HEK293T (cell line): ENCODE measurements around the gene ASPSCR1.
A peak's percentile ranks its signal among the peaks of the same experiment; 100 is the strongest.
"Not testable (repeated sequence)": the region's sequence is repeated elsewhere in the genome, so short reads cannot be mapped to it uniquely, and the experiment has no call there.

ENCODE experiments used
- CTCF ChIA-PET: fragments of 350-600 bp; formaldehyde crosslinking; extraction: SDS; loops from one replicate; lab custom pipeline; 2021; ENCODE audit warnings: antibody characterized with exemption, inconsistent platforms; lab: Yijun Ruan, JAX
- POLR2A ChIA-PET: fragments of 350-600 bp; formaldehyde crosslinking; extraction: SDS; loops from one replicate; lab custom pipeline; 2020; ENCODE audit warnings: antibody characterized with exemption, inconsistent platforms; lab: Yijun Ruan, JAX
- DNase-seq: peaks from one replicate; pipeline ENCODE4 v3.0.0; 2012; ENCODE audit warnings: mixed read lengths; ENCODE audit errors: extremely low spot score
- ARNT ChIP-seq: fragments of 450-650 bp; IDR thresholded peaks from 2 replicates; pipeline ENCODE4 v1.6.1; 2017; ENCODE audit warnings: mild to moderate bottlenecking
- BHLHE40 ChIP-seq: fragments of 450-650 bp; IDR thresholded peaks from 2 replicates; pipeline ENCODE4 v1.6.1; 2016; ENCODE audit warnings: mild to moderate bottlenecking, moderate library complexity, borderline replicate concordance
- CTBP1 ChIP-seq: fragments of 450-650 bp; IDR thresholded peaks from 2 replicates; pipeline ENCODE4 v1.6.1; 2016; ENCODE audit warnings: borderline replicate concordance
- ELF4 ChIP-seq: fragments of 450-650 bp; IDR thresholded peaks from 2 replicates; pipeline ENCODE4 v1.6.1; 2017; ENCODE audit warnings: antibody characterized with exemption
- FOXA1 ChIP-seq: fragments of 450-650 bp; IDR thresholded peaks from 2 replicates; pipeline ENCODE4 v1.6.1; 2016; ENCODE audit warnings: mild to moderate bottlenecking
- FOXK2 ChIP-seq: fragments of 450-650 bp; IDR thresholded peaks from 2 replicates; pipeline ENCODE4 v1.6.1; 2016; ENCODE audit warnings: mild to moderate bottlenecking
- FOXM1 ChIP-seq: fragments of 450-650 bp; IDR thresholded peaks from 2 replicates; pipeline ENCODE4 v1.6.1; 2017; ENCODE audit warnings: mild to moderate bottlenecking, borderline replicate concordance
- HDGF ChIP-seq: fragments of 450-650 bp; IDR thresholded peaks from 2 replicates; pipeline ENCODE4 v1.6.1; 2017; ENCODE audit warnings: antibody characterized with exemption, borderline replicate concordance
- L3MBTL2 ChIP-seq: fragments of 450-650 bp; conservative IDR thresholded peaks from 2 replicates; pipeline ENCODE4 v1.6.1; 2016; ENCODE audit warnings: mild to moderate bottlenecking
- LEF1 ChIP-seq: fragments of 450-650 bp; IDR thresholded peaks from 2 replicates; pipeline ENCODE4 v1.6.1; 2017; ENCODE audit warnings: mild to moderate bottlenecking, borderline replicate concordance
- NFRKB ChIP-seq: fragments of 450-650 bp; IDR thresholded peaks from 2 replicates; pipeline ENCODE4 v1.6.1; 2016; ENCODE audit warnings: mild to moderate bottlenecking, moderate library complexity
- SP1 ChIP-seq: fragments of 450-650 bp; IDR thresholded peaks from 2 replicates; pipeline ENCODE4 v1.6.1; 2017
- SUZ12 ChIP-seq: fragments of 450-650 bp; IDR thresholded peaks from 2 replicates; pipeline ENCODE4 v1.6.1; 2016; ENCODE audit warnings: mild to moderate bottlenecking
- TARDBP ChIP-seq: fragments of 450-650 bp; IDR thresholded peaks from 2 replicates; pipeline ENCODE4 v1.6.1; 2016
- ZNF384 ChIP-seq: fragments of 450-650 bp; IDR thresholded peaks from 2 replicates; pipeline ENCODE4 v1.6.1; 2016
- TF ChIP-seq, protein P1 (sequence below): fragments of 450-650 bp; IDR thresholded peaks from 2 replicates; pipeline ENCODE4 v1.6.1; 2016

Gene ASPSCR1

DNA sequence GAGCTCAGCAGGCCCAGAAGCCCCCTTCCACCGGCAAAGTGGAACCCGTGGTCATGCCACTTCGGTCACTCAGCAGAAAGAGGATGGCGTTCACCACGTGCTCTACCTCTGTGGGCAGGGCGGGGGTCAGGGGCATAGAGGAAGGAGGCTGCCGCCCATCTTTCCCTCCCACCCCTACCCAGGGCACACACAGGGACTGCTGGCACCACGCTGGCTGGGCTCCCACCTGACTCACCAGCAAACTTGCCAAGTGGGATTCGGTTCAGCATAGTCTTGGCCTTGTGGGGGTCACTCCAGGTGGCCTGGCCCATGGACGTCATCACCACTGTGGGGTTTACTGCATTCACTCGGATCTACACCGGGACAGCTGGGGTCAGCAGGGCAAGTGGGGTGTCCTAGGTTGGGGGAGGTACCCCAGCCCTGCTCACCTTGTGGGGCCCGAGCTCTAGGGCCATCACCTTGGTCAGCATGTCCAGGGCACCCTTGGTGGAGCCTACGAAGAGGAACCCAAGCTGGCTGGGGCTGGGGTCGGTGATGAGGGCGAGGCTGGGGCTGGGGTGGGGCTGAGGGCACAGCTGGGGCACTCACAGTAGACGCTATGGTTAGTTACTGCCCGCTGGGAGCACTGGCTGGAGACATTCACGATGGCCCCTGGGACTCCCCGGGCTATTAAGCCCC is 58.7 kb downstream of the ASPSCR1 start:
- ChIA-PET POLR2A (interaction anchor here (0.7 to 2.1 kb wide), 9 partner anchors 13 to 67 kb away, joined by 3 to 9 read pairs (median 4); partner anchors contain the start of genes CENPX, FASN, GPS1 and LRRC45), CTCF (no interaction called here)
- TF ChIP-seq L3MBTL2 (no peak), BHLHE40 (no peak), ZNF384 (no peak), TARDBP (no peak), ARNT (no peak), FOXA1 (no peak), SUZ12 (no peak), LEF1 (no peak), HDGF (no peak), FOXK2 (no peak), SP1 (no peak), FOXM1 (no peak), CTBP1 (no peak), NFRKB (no peak), ELF4 (no peak)
- TF ChIP-seq, protein P1, sequence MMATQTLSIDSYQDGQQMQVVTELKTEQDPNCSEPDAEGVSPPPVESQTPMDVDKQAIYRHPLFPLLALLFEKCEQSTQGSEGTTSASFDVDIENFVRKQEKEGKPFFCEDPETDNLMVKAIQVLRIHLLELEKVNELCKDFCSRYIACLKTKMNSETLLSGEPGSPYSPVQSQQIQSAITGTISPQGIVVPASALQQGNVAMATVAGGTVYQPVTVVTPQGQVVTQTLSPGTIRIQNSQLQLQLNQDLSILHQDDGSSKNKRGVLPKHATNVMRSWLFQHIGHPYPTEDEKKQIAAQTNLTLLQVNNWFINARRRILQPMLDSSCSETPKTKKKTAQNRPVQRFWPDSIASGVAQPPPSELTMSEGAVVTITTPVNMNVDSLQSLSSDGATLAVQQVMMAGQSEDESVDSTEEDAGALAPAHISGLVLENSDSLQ, result no peak
- DNase-seq, result no peak

DNA sequence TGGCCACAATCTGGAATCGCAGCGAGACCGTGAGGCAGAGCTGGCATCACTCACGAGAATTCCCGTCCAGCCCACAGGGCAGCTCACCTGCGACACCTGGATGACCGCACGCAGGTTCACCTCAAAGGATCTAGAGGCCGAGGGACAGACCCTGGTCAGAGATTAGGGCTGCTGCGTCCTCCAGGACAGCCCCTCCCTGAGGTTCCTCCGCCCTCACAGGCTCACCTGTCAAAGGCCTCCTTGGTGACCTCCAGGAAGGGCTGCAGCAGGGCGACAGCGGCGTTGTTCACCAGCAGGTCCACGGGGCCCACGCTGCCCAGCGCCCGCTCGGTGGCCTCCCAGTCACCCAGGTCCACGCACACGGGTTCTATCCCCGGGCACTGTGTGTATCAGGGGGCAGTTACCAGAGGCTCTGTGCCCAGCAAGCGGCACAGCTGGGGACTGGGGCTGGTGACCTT is 59.2 kb downstream of the ASPSCR1 start:
- ChIA-PET CTCF (interaction anchor here (1.3 kb wide), 1 partner anchor 12 kb away, joined by 3 read pairs; no protein-coding TSS in a partner anchor), POLR2A (interaction anchor here (0.9 to 1.8 kb wide), 4 partner anchors 13 to 62 kb away, joined by 3 to 12 read pairs (median 7); partner anchors contain the start of genes CENPX, FASN and LRRC45)
- TF ChIP-seq LEF1 (no peak), NFRKB (no peak), SP1 (no peak), FOXK2 (no peak), ELF4 (no peak), HDGF (no peak), FOXA1 (no peak), ARNT (no peak), BHLHE40 (no peak), FOXM1 (no peak), SUZ12 (no peak), ZNF384 (no peak)
- TF ChIP-seq, protein P1, result no peak
- no peak for DNase-seq

DNA sequence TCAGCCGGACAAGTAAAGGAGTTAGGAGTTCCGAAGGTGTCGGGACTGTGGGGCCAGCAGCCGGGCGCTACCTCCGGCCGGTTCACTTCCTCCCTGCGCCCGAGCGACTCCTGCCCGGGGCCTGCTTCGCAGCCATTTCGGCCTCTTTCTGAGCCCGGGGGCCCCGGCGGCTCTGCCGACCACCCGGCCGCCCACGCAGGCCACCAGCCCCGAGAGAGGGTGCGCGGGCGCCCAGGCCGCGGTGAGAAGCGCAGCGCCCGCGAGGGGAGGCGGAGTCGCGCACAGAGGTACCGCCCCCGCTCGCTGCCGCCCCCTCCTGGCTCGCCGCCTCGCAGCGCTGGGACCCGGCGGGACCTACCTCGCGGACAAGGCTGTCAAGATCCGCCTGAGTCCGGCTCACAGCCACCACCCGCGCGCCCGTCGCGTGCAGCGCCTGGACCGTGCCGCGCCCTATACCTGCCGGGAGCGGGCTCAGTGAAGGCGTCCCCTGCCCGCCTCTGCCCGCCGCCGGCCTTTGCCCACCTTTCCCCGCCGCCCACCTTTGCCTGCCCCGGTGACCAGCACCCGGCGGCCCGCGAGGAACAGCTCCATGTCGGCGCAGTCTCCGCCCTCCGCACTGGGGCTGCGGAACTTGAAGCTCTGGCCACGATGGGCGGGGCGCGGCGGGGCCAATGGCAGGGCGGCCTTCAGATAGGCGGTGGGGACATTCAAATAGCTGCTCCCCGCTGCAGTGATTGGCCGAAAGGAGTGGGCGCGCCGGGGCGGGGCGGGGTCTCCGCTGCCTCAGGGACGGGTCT is 59.9 kb downstream of the ASPSCR1 start, which contains the start of gene DCXR:
DCXR (minus strand) TSS at position 606 of the 797 bp plus-strand sequence; CDS start at position 591, 15 bp downstream.
- TF ChIP-seq FOXM1 (no peak), SUZ12 (no peak), NFRKB (no peak), HDGF (0 out of 2 replicates have a peak, but pooled peaks have one; percentile 45), CTBP1 (no peak), L3MBTL2 (peak; percentile 68), ELF4 (no peak)
- TF ChIP-seq, protein P1, result peak; percentile 86
- peak; percentile 94 for DNase-seq
- ChIA-PET CTCF (interaction anchor here (0.6 to 1.7 kb wide), 12 partner anchors 11 to 377 kb away, joined by 3 to 17 read pairs (median 4); partner anchors contain the start of genes CENPX, FASN, LRRC45 and NOTUM), POLR2A (interaction anchor here (0.5 to 1.8 kb wide), 21 partner anchors 8 to 168 kb away, joined by 3 to 22 read pairs (median 4); partner anchors contain the start of genes CENPX, DUS1L, FASN and GPS1)

DNA sequence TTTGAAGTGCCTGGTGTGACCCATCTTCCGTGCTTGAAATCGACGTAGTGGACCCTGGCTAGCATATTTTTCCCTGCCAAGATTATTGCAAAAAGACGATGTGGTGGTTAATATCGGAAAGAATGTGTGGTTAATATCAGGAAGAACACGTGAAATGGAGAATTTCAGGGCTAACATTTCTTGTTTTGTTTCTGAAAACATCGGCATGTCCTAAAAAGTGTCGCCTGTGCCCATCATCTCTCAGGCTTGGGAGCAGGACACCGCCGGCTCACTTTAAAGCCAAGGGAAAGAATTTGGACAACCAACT is 60.4 kb downstream of the ASPSCR1 start:
- POLR2A ChIA-PET, result interaction anchor here (0.5 to 1.8 kb wide), 21 partner anchors 8 to 168 kb away, joined by 3 to 22 read pairs (median 4); partner anchors contain the start of genes CENPX, DUS1L, FASN and GPS1
- TF ChIP-seq L3MBTL2 (0 out of 2 replicates have a peak, but pooled peaks have one; percentile 46), SP1 (no peak)
- DNase-seq, result no peak
- CTCF ChIA-PET, result interaction anchor here (0.6 to 1.7 kb wide), 12 partner anchors 11 to 378 kb away, joined by 3 to 17 read pairs (median 4); partner anchors contain the start of genes CENPX, FASN, LRRC45 and NOTUM

DNA sequence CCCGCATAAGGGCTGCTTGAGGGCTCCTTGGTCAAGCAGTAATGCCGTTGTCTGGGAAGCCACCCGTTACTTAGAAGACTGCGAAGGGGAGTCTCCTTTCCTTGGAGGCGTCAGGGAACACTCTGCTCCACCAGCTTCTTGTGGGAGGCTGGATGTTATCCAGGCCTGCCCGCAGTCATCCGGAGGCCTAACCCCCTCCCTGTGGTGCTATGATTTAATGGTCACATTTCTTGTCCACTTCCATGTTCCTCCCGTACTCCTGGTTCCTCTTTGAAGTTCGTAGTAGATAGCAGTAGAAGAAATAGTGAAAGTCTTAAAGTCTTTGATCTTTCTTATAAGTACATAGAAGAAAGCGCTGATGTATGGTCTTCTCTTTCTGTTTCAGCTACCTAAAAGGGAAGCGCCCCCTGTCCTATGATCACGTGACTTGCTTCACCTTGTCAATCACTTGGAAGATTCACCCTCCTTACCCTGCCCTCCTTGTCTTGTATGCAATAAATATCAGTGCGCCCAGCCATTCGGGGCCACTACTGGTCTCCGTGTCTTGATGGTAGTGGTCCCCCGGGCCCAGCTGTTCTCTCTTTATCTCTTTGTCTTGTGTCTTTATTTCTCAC is 61.5 kb downstream of the ASPSCR1 start:
- CTCF ChIA-PET, result interaction anchor here (1.7 kb wide), 1 partner anchor 16 kb away, joined by 17 read pairs; the partner anchor contains the start of genes CENPX and LRRC45
- POLR2A ChIA-PET, result interaction anchor here (1.8 kb wide), 1 partner anchor 60 kb away, joined by 12 read pairs; the partner anchor contains the start of gene FASN
- DNase-seq, result not testable (repeated sequence)
